TTC549 (cell line): ENCODE measurements around the gene BANK1.

Experiments
- FAIRE-seq: peaks from 2 replicates; lab custom pipeline; 2012; peaks lifted over from hg19 to GRCh38; lab: Jason Lieb, UNC

The BANK1 gene

DNA sequence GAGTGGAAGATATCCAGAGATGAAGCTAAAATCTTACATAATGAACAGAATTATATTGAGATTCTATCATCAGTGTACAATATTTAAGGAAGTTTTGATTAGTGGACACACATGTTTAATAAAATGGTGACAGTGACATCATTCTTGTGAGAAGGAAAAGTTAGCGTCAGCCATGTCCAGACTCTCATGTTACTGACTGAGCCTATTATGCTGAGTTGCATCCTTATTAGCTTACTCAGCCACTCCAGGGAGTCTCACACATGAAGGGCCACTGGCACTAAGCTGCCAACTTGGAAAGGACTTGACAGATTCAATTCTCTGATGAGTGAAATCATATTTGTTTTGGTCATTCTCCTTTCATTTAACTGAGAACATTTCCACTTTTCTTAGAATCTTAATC, 170.6 kb downstream of the BANK1 start:
- FAIRE-seq = no peak

GRCh38 chr4:101967697-101968346, 177.3 kb downstream of the BANK1 start:
- FAIRE-seq = no peak

- FAIRE-seq = no peak
These were observed 177.8 kb downstream of the BANK1 start for GRCh38 chr4:101968364-101968763.

DNA sequence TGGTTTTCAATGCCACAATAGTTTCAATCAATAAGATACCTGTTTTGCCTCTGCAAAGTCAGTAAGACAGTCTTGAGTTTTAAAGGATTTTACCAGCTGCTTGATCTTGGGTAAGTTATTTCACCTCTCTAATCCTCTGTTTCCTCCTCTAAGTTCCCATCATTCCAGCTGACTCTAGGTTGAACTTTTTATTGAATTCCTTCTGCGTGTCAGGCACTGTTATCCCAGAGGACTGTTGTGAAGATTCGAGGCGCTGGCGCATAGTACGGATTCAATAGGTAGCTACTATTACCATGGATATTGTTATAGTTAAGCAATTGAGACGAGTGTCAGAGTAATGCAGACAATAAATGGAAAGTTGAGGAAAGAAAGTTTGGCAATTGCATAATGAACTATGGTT, 179.4 kb downstream of the BANK1 start:
- no peak for FAIRE-seq

GRCh38 chr4:101970547-101971155, 180.1 kb downstream of the BANK1 start:
- no peak for FAIRE-seq

DNA sequence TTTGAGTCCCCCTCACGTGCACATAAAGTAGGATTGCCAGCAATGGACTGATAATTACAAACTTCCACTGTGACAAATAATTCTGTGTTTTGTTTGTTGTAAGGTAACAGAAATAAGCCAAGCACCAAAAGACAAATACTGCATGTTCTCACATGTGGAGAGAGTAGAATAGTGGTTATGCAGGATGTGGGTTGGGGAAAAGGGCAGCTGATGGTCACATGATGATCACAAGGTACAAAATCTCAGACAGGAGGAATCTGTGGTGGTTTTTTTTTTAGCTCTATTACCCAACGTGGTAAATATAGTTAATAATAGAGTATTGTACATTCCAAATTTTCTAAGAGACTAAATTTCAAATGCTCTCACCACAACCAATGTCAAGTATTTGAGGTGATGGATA, 182.3 kb downstream of the BANK1 start:
- no peak for FAIRE-seq

DNA sequence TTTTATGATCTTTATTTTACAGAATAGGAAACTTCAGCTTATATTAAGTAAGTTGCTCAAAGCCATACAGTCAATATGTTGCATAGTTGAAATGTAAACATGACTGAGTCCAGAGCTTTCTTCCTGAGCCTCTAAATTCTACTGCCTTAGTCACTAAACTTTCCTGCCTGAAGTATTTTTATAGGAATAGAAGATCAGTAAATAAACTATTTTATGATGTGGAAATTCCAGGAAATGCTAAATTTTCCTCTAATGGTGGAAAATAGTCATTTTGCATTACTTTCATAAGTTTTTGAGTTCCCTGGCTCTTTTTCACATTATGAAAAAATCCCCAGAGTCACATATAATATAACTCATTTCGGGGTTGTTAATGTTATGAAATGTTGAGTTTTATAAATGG, 182.8 kb downstream of the BANK1 start:
- no peak for FAIRE-seq

DNA sequence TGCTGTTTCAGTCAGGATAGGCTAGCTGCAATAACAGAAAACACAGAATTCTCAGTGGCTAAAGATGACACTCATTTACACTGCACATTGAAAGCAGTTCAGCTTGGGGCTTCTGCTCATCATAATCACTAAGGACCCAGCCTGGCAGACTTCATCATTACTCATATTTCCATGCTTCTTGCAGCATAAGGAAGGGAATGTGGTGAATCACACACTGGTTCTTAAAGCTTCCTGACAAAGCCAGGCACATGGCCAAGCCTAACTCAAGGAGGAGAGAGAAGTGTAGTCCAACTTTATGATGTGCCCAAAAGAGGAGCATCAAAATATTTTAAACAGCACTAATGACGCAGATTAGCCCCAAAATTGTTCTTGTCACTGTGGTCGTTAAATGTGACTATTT, 186.5 kb downstream of the BANK1 start:
- FAIRE-seq = no peak

GRCh38 chr4:101981756-101982155, 191.2 kb downstream of the BANK1 start:
- no peak for FAIRE-seq

DNA sequence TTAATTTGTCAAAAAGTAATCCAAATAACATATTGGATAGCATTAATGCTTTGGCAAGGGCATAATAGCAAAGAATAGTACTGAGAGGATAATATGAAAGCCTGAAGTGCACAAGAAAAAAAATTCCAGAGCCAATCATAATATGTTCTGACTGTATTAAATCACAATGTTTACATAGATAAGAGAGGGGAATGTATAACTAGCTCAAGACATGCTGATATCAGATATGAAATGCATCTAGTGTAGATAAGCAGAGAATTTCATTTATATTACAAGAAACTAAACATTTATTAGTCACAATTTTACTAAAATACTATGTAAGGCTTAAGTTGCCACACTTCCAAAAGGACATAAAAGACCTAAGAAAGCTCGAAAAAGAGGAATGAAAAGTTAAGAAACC, 193.3 kb downstream of the BANK1 start:
- FAIRE-seq = no peak

DNA sequence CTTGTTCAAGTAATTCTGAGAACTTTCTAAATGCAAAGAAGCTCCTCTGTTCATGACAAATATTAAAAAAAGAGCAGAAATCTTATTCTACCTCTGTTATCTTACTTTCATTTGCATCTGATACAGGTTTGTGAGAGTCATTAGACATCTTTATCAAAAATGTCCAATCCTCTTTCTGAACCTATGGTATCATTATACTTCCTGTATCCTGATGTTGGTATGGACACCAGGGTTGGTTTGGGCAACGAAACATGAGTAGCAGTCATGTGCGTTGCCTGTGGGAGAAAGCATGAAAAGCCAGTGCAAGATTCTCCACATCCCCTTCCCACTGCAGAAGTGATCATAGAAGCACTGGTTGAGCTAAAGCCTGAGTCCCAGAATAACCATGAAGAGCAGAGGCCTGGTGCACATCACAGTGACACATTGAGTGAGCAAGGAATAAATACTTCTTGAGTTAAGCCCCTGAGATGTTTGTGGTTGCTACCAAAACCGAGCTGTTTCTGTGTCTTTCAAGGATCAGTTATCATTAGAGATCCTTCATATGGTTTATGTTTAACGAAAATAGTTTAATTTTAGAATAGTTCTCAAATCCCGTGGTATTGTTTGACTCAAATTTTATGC, 197.2 kb downstream of the BANK1 start:
- no peak for FAIRE-seq

GRCh38 chr4:101989551-101989950, 199.0 kb downstream of the BANK1 start:
- no peak for FAIRE-seq

- FAIRE-seq = no peak
These were observed 201.9 kb downstream of the BANK1 start for GRCh38 chr4:101992446-101992845.

DNA sequence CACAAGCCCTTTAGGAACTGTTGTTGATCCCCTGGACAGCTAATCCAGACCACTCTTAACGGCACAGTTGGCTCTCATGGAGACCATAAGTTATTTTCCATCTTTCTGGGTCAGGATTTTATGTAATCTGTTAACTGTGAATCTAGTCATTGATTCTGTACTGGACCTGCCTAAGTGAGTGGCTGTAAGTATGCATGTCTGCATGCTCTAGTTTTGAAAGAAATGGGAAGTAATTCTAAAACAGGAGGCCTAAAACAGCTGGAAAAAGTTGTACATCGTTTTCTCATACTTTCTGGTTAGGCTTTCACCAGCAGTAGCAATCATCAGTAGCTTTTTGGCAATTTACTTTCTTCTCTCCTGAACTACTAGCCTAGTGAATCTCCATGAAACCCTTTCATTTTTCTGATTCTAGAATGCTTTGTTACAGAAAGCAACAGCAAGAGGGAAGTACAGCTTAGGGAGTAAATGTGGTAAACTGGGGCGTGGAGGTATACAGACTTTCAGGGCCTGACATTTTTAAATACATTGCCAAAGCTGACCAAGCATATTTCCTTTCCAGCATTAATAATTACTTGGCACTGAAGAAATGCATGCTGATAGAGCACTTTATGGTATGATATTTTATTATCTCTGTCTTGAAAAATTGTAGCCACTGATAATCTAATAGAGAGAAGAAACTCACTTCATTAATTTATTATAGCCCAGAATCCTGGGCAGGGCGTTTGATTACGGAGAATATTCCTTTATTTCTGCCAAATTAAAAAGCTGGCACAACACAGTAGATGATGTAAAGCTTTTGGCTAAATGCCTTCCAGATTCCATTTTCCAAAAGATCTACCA, 202.7 kb downstream of the BANK1 start:
- FAIRE-seq = no peak

DNA sequence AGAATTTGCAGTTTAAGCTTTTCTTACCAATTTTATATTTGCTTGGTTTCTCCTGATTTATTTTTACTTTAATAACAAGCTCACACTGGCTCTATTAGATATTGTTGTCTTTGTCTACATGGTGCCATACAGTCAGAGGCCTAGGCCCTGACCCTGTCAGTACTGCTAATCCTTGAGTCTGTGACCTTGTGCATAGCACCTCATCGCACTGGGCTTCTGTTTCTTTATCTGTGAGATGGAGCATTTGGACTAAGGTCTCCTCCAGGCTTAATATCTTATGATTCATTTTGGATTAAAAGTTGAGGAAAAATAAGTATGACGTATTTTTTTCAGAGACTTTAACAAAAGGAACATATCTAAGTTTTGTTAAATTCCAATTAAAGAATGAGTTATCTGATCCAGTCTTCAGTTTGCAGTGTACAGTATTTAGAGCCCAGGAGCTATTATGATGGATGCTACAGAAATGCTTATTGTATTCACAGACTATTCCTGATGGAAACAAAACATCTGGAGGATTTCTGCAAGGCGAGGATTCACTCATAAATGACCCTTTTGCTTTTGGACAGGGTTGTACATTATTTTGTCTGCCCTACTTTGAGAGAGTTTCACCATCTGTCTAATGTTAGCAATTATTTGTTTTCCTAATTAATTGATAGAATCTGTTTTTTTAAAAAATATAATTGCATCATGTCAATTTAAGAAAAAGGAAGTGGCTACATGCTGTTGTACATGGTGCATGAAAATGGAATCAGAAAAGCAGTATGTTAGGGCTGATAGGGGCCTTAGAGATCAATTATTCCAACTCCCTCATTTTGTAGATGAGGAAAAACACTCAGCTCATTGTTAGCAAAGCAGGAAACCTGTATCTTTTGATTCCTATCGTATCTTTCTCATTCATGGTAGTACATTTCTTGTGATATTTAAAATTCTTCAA, 203.6 kb downstream of the BANK1 start:
- FAIRE-seq = no peak

- FAIRE-seq = no peak
These were observed 217.5 kb downstream of the BANK1 start for GRCh38 chr4:102007959-102008425.

GRCh38 chr4:102008711-102009110, 218.2 kb downstream of the BANK1 start:
- no peak for FAIRE-seq

- no peak for FAIRE-seq
These were observed 231.8 kb downstream of the BANK1 start for GRCh38 chr4:102022343-102022742.

GRCh38 chr4:102027961-102028360, 237.4 kb downstream of the BANK1 start:
- FAIRE-seq = no peak

- no peak for FAIRE-seq
These were observed 240.9 kb downstream of the BANK1 start for GRCh38 chr4:102031406-102031805.

- FAIRE-seq = no peak
These were observed 245.5 kb downstream of the BANK1 start for GRCh38 chr4:102036016-102036415.
